ENCODE results near the gene CCDC127. TPM values are rescaled to one million over a fixed set of nuclear protein-coding genes. Genes with fewer than 3 reads are reported as not detected.
"Not testable (repeated sequence)": the region's sequence is repeated elsewhere in the genome, so short reads cannot be mapped to it uniquely, and the experiment has no call there.

CCDC127 gene
- total and polyA plus RNA-seq, 2 donors (not counting 1 experiment from before 2014, with no cell fraction given): 1.4 to 8.7 TPM

DNA sequence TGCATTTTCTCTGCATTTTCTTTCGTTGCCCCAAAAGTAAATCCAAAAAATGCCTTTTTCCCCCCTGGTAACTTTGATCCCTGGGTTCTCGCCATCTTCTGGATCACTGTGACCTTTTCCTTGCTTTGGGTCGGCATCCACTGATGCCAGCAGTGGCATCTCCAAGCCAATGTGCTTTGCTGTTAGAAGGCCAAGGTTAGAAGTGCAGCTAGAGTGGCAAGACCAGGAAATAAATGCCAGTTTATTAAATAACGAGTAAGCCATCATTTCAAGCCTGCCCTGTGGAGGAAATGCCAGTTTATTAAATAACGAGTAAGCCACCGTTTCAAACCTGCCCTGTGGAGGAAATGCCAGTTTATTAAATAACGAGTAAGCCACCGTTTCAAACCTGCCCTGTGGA lies 33.6 kb upstream of the CCDC127 start:
- H3K4me1 Mint-ChIP-seq; H3K4me3 Mint-ChIP-seq; H3K4me3 ChIP-seq (ENCODE audit: control extremely low read depth in 1 of 5, extremely low read depth in 1 of 5, insufficient read depth in 1 of 5, low read depth in 2 of 5, low read length in 4 of 5); H3K27ac Mint-ChIP-seq; H3K9ac ChIP-seq (ENCODE audit: low read length); CTCF ChIA-PET; H4K20me1 ChIP-seq (ENCODE audit: control insufficient read depth, insufficient read depth, low read length, poor library complexity, severe bottlenecking); H3K4me2 ChIP-seq (replicated peaks; ENCODE audit: low read depth, low read length, poor library complexity, severe bottlenecking); ATAC-seq (ENCODE audit: low read depth); H3K27ac ChIP-seq (ENCODE audit: low read length in 2 of 2); H3K27me3 ChIP-seq (replicated peaks in 1 of 4; ENCODE audit: control extremely low read depth in 1 of 4, control insufficient read depth in 3 of 4, insufficient read depth in 4 of 4, low read length in 3 of 4); intact Hi-C loops (cut with micrococcal nuclease); POLR2A ChIA-PET; H3K79me2 ChIP-seq (ENCODE audit: control insufficient read depth, insufficient read depth, low read length); H3K9me3 Mint-ChIP-seq (ENCODE audit: insufficient read depth); DNase-seq; H3K9me3 ChIP-seq (ENCODE audit: control extremely low read depth in 1 of 3, control insufficient read depth in 2 of 3, insufficient read depth in 1 of 3, low read length in 2 of 3); H3K27me3 Mint-ChIP-seq; H2AFZ ChIP-seq (ENCODE audit: insufficient read depth, low read depth, low read length, poor library complexity, severe bottlenecking); H3K4me1 ChIP-seq (ENCODE audit: control insufficient read depth in 2 of 2, insufficient read depth in 2 of 2, low read length in 2 of 2): not testable (repeated sequence)
- peaks cover 0 to 47% of the 10 kb centered on the region in 2 experiments for H3K36me3 ChIP-seq (replicated peaks in 1 of 2; ENCODE audit: control extremely low read depth in 1 of 2, control insufficient read depth in 1 of 2, extremely low read depth in 1 of 2, insufficient read depth in 2 of 2, low read length in 1 of 2)
- WGBS (ENCODE audit: insufficient coverage): 58% methylated on average over 3 of the region's 8 CpGs

DNA sequence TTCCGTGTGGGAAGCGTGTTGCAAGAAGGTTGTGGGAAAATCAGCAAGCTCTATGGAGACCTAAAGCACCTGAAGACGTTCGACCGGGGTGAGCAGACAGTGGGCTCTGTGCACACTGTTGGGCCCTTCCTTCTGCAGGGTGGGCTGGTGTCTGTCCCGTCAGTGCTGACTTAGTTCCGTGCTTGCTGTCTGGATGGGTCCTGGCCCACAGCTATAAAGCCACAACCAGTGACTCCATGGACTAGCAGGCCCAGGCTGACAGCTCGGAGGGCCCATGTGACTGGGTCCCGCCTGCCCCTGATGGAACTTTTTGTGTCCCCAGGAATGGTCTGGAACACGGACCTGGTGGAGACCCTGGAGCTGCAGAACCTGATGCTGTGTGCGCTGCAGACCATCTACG lies 33.1 kb upstream of the CCDC127 start:
- H3K9me3 ChIP-seq (ENCODE audit: control extremely low read depth in 1 of 3, control insufficient read depth in 2 of 3, insufficient read depth in 1 of 3, low read length in 2 of 3); H4K20me1 ChIP-seq (ENCODE audit: control insufficient read depth, insufficient read depth, low read length, poor library complexity, severe bottlenecking); H3K4me1 ChIP-seq (ENCODE audit: control insufficient read depth in 2 of 2, insufficient read depth in 2 of 2, low read length in 2 of 2); H3K4me2 ChIP-seq (replicated peaks; ENCODE audit: low read depth, low read length, poor library complexity, severe bottlenecking); ATAC-seq (ENCODE audit: low read depth); H3K4me1 Mint-ChIP-seq; H3K27me3 ChIP-seq (replicated peaks in 1 of 4; ENCODE audit: control extremely low read depth in 1 of 4, control insufficient read depth in 3 of 4, insufficient read depth in 4 of 4, low read length in 3 of 4); intact Hi-C loops (cut with micrococcal nuclease); POLR2A ChIA-PET; H3K79me2 ChIP-seq (ENCODE audit: control insufficient read depth, insufficient read depth, low read length); H3K4me3 ChIP-seq (ENCODE audit: control extremely low read depth in 1 of 5, extremely low read depth in 1 of 5, insufficient read depth in 1 of 5, low read depth in 2 of 5, low read length in 4 of 5); H2AFZ ChIP-seq (ENCODE audit: insufficient read depth, low read depth, low read length, poor library complexity, severe bottlenecking); H3K4me3 Mint-ChIP-seq; H3K27ac Mint-ChIP-seq; CTCF ChIA-PET; H3K9ac ChIP-seq (ENCODE audit: low read length); DNase-seq; H3K9me3 Mint-ChIP-seq (ENCODE audit: insufficient read depth); H3K27ac ChIP-seq (ENCODE audit: low read length in 2 of 2); H3K27me3 Mint-ChIP-seq: not testable (repeated sequence)
- WGBS (ENCODE audit: insufficient coverage): 97% methylated on average over 7 of the region's 12 CpGs
- peaks cover 0 to 42% of the 10 kb centered on the region in 2 experiments for H3K36me3 ChIP-seq (replicated peaks in 1 of 2; ENCODE audit: control extremely low read depth in 1 of 2, control insufficient read depth in 1 of 2, extremely low read depth in 1 of 2, insufficient read depth in 2 of 2, low read length in 1 of 2)

GRCh38 chr5:250396-250795 lies 32.4 kb upstream of the CCDC127 start:
- POLR2A ChIA-PET; CTCF ChIA-PET; ATAC-seq (ENCODE audit: low read depth): not testable (repeated sequence)

DNA sequence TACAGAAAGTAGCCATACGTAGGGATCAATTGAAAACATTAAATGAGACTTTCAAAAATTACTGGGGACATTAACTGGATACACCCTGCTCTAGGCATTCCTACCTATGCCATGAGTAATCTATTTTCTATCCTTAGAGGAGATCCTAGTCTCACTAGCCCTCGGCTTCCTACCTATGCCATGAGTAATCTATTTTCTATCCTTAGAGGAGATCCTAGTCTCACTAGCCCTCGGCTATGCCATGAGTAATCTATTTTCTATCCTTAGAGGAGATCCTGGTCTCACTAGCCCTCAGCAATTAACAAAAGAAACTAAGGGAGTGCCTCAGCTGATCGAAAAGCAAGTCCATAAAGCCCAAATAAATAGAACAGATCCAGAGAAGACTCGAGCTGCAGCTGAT lies 27.8 kb upstream of the CCDC127 start:
- H4K20me1 ChIP-seq (ENCODE audit: control insufficient read depth, insufficient read depth, low read length, poor library complexity, severe bottlenecking); H3K9me3 ChIP-seq (ENCODE audit: control extremely low read depth in 1 of 3, control insufficient read depth in 2 of 3, insufficient read depth in 1 of 3, low read length in 2 of 3); H3K9ac ChIP-seq (ENCODE audit: low read length); ATAC-seq (ENCODE audit: low read depth); H2AFZ ChIP-seq (ENCODE audit: insufficient read depth, low read depth, low read length, poor library complexity, severe bottlenecking); H3K9me3 Mint-ChIP-seq (ENCODE audit: insufficient read depth); H3K79me2 ChIP-seq (ENCODE audit: control insufficient read depth, insufficient read depth, low read length); H3K4me1 ChIP-seq (ENCODE audit: control insufficient read depth in 2 of 2, insufficient read depth in 2 of 2, low read length in 2 of 2); DNase-seq; POLR2A ChIA-PET; H3K4me3 Mint-ChIP-seq; H3K4me2 ChIP-seq (replicated peaks; ENCODE audit: low read depth, low read length, poor library complexity, severe bottlenecking); H3K27ac Mint-ChIP-seq; H3K27ac ChIP-seq (ENCODE audit: low read length in 2 of 2); H3K27me3 ChIP-seq (replicated peaks in 1 of 4; ENCODE audit: control extremely low read depth in 1 of 4, control insufficient read depth in 3 of 4, insufficient read depth in 4 of 4, low read length in 3 of 4); H3K27me3 Mint-ChIP-seq; H3K4me3 ChIP-seq (ENCODE audit: control extremely low read depth in 1 of 5, extremely low read depth in 1 of 5, insufficient read depth in 1 of 5, low read depth in 2 of 5, low read length in 4 of 5); intact Hi-C loops (cut with micrococcal nuclease); H3K4me1 Mint-ChIP-seq; CTCF ChIA-PET: not testable (repeated sequence)
- WGBS (ENCODE audit: insufficient coverage): 100% methylated on average over 2 of the region's 5 CpGs
- H3K36me3 ChIP-seq (replicated peaks in 1 of 2; ENCODE audit: control extremely low read depth in 1 of 2, control insufficient read depth in 1 of 2, extremely low read depth in 1 of 2, insufficient read depth in 2 of 2, low read length in 1 of 2): peaks cover 6 to 40% of the 10 kb centered on the region in 2 experiments

More at GRCh38 chr5:250396-250795, 32.4 kb upstream of the CCDC127 start:
- peaks cover 0 to 42% of the 10 kb centered on the region in 2 experiments for H3K36me3 ChIP-seq (replicated peaks in 1 of 2; ENCODE audit: control extremely low read depth in 1 of 2, control insufficient read depth in 1 of 2, extremely low read depth in 1 of 2, insufficient read depth in 2 of 2, low read length in 1 of 2)
- H3K4me1 ChIP-seq (ENCODE audit: control insufficient read depth in 2 of 2, insufficient read depth in 2 of 2, low read length in 2 of 2); intact Hi-C loops (cut with micrococcal nuclease); H3K9ac ChIP-seq (ENCODE audit: low read length); DNase-seq; H2AFZ ChIP-seq (ENCODE audit: insufficient read depth, low read depth, low read length, poor library complexity, severe bottlenecking); H3K4me3 ChIP-seq (ENCODE audit: control extremely low read depth in 1 of 5, extremely low read depth in 1 of 5, insufficient read depth in 1 of 5, low read depth in 2 of 5, low read length in 4 of 5); H3K27me3 ChIP-seq (replicated peaks in 1 of 4; ENCODE audit: control extremely low read depth in 1 of 4, control insufficient read depth in 3 of 4, insufficient read depth in 4 of 4, low read length in 3 of 4); H3K79me2 ChIP-seq (ENCODE audit: control insufficient read depth, insufficient read depth, low read length); H3K27ac ChIP-seq (ENCODE audit: low read length in 2 of 2); H3K9me3 Mint-ChIP-seq (ENCODE audit: insufficient read depth); H3K4me2 ChIP-seq (replicated peaks; ENCODE audit: low read depth, low read length, poor library complexity, severe bottlenecking); H3K27me3 Mint-ChIP-seq; H3K27ac Mint-ChIP-seq; H3K4me1 Mint-ChIP-seq; H3K4me3 Mint-ChIP-seq; H4K20me1 ChIP-seq (ENCODE audit: control insufficient read depth, insufficient read depth, low read length, poor library complexity, severe bottlenecking); H3K9me3 ChIP-seq (ENCODE audit: control extremely low read depth in 1 of 3, control insufficient read depth in 2 of 3, insufficient read depth in 1 of 3, low read length in 2 of 3): not testable (repeated sequence)
- WGBS (ENCODE audit: insufficient coverage): 100% methylated on average over 1 of the region's 9 CpGs
